ENCODE data around the gene RAD51B.

RAD51B gene

DNA sequence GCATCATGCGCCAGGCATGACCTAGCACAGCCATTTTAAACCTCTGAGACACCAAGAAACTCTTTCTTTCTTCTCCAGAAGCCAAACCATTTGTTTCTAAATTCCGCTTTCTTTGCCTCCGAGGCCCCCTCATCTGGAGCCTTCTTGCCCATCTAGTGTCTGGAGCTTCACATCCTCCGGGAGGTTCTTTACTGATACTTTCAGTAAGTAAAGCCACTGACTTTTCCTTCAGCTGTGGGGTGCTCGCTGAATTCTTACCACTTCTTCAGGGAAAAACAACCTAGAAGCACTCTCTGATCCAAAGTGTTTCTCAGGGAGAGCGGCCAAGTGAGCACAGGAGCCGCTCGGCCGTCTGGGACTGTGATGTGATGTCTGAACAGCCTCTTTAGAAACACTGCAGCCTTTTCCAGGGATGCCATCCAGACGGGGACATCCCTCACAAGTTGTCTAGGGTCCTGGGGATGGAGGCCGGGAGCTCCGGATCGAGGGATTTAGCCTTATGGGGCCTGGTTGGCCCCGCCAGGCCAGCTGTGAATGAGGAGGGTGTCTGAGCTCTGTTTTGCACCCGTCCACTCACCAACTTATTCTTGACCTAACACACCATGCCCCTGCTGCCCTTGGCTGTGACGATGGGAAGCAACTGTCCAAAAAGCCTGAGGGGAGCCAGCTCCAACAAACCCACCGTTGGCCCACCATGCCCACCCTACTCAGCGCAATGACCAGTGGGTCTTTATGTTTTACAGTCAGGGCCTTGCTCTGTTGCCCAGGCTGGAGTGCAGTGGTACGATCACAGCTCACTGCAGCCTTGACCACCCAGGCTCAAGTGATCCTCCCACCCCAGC, 812.7 kb downstream of the RAD51B start:
- DNase-seq = no peak

DNA sequence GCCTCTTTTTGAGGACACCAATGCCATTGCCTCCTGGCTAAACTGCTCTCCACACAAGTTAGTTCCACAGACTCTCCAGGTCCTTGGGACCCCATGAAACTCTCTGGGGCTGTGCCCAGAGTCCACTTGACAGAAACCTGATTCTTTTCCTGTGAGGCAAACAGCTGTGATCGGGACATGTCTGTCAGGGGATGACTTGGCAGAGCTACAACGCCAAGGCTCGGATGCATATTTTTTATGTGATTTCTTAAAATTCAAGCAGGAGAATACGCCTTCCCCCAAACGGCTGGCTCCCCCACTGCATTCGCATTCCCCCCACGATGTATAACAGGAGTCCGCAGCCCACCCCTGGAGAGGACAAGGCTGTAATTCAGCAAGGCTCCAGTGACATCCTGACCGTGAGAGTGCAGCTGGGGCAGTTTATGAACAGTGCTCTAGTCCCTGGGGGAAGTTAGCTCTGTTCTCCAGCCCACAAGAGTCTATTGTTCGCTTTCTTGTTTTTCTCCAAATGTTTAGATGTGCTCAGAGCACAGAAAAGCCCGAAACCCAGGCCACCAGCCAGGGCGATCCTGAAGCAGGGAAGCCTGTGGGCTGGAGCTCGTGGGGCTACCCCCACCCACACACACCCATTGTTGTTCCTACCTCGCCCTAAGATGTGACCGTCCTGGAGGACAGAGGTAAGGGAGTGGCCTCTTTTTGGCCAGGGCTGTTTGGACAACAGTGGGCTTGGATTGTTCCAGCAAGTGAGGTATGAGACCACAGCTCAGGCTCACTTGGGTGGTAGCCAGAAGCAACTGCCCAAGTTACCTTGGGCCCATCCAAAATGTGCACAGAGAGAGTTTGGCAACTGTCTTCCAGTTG, 813.8 kb downstream of the RAD51B start:
- DNase-seq = no peak

DNA sequence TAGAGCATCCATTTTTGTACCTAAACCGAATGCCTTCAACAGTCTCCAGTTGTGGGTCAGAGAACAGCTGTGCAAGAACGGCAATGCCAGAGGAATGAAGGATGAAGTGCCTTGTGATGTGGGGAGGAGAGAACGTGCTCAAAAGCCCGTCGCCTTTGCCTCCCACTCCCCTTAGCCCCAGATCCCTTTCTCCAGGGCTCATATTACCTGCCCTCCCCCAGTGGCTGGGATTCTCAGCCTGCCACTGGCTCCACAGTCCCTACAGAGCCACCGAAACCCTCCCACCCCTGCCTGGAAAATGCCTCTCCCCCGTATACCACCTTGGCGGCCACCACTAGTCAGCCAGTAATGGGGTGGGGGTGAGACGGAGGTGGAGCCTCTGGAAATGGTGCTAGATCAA, 814.8 kb downstream of the RAD51B start:
- DNase-seq = no peak

DNA sequence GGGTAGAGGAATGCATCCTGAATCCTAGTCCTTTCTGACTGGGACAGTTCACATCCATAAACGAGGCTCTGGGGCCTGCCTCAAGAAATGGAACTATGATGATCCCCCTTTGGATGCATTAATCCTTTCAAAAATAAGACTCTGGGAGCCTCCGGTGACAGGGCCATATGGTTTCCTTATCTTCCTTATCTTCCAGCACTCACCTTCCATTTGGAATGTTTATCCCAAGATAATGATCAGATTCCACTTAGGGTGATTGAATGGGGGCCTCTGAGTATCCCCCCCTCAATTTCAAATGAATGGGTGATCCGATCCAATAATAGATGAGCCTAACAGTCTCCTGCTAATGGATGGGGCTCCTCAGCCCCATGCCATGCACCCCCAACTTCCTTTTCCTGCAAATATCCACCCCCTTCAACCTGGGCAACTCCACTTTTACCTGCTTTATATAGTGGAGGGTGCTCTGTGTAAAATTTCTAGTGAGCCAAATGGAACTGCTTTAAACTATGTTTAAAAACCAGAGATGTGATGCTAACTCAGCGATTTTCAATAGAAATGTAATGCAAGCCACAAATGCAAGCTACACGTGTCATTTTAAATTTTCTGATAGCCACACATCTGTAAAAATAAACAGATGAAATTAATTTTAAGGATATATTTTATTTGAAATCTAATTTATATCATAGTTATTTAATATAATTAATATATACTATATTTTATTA, 815.5 kb downstream of the RAD51B start:
- DNase-seq = no peak

DNA sequence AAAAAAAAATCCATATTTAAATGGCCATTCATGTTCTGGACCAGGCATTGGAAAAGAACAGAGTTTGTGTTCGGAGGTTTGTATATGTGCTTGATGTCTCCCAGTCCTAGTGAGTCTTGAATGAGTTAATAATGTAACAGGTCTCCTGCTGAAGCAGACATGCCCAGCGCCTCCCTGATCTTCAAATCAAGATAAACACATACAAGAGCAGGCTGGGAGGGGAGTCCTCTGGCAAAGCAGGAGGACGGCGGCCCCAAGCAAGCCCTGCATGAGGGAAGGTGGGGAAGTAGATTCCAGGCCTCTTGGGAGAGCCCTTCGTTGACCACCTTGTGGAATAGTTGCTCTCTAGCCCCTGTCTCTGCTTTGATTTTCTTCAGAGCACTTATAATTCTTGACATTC, 817.0 kb downstream of the RAD51B start:
- DNase-seq = no peak

GRCh38 chr14:68637106-68638021, 817.8 kb downstream of the RAD51B start:
- DNase-seq = no peak

DNA sequence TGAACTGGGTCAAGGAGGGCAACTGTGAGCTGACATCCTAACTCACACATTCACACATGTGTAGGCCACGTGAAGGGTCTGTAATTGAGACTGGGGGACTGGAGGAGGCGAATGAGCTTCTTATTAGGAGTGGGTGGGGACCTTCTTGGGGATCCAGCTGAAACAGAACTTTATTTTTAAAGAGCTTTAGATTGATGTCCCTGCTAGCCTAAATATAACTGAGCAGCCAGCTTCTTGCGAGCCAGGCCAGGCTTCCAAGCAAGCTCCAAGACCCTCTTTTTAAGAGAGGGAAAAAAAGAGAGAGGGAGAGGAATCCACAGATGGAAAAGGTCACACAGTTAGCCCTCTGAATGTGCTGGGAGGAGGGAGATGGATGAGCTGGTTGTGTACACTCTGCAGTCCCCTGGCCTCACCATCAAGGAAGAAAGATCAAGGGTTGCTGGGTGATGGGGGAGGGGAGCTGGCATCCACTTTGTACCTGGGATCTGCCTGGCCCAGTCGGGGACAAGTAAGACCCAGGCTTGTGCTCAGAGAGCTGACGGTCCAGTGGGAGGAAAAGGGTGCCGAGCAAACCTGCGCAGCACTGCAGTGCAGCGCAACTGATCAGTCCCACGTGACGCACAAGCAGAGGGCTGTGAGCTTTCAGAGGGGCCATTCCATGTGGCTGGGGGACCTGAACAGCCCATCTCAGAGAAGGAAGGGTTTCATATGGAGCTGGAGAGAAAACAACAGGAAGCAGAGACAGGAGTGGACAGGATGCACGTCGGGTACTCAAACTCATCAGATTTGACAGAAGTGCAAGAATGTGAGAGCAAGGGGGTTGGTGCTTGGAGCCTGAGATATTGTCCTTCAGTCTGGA, 818.8 kb downstream of the RAD51B start:
- DNase-seq = no peak

DNA sequence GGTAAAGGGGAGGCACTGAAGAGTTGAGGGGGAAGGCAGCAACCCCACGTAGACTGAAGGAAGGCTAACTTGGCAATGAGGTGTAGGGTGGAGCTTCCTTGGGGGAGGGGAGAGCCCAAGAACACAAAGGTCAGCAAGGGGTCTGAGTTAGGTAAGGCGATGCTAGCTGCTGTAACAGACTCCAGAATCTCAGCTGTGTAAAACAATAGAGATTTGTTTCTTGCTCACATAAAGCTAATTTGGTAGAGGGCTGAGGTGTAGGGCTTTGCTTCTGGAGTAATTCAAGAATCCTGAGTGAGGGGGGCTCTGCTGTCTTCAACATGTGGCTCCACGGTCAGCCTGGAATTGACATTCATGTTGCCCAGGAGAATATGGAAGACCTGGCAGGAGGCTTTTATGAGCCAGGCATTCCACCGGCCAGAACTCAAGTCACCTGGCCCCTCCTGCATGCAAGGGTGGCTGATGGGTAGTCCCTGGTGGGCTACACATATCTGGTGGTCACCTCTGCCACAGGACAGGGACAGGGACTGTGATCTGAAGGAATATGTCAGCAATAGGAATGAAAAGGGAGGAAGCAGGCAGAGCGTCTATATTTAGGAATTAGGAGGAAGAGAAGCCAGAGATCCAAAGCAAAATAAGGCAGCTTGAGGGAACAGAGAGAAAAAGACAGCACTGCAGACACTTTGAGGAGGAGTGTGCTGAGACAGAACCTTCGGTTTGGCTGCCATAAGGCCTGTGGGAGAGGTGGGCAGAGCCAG, 819.6 kb downstream of the RAD51B start:
- no peak for DNase-seq

- no peak for DNase-seq
Measured at GRCh38 chr14:68639758-68640574, 820.4 kb downstream of the RAD51B start.

- no peak for DNase-seq
Measured at GRCh38 chr14:68643673-68644072, 824.1 kb downstream of the RAD51B start.

DNA sequence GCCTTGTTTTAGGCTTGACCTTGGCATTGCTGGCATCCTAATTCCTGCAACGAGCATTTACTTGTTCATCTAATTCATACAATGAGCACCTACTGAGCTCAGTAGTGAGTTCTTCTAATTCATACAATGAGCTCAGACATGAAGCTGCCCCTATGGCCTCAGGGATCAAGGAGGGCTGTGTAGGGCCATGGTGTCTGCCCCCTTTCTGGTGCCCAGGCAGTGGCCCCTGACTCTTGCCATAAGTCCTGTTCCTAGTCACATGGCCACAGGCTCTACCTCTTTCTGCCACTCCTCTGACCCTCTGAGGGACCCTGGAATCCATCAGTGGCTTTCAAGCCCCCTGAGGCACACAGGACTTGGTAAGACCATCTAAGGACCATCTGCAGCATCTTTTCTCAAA, 824.5 kb downstream of the RAD51B start:
- no peak for DNase-seq

- DNase-seq = no peak
Measured at GRCh38 chr14:68645371-68645770, 825.8 kb downstream of the RAD51B start.

DNA sequence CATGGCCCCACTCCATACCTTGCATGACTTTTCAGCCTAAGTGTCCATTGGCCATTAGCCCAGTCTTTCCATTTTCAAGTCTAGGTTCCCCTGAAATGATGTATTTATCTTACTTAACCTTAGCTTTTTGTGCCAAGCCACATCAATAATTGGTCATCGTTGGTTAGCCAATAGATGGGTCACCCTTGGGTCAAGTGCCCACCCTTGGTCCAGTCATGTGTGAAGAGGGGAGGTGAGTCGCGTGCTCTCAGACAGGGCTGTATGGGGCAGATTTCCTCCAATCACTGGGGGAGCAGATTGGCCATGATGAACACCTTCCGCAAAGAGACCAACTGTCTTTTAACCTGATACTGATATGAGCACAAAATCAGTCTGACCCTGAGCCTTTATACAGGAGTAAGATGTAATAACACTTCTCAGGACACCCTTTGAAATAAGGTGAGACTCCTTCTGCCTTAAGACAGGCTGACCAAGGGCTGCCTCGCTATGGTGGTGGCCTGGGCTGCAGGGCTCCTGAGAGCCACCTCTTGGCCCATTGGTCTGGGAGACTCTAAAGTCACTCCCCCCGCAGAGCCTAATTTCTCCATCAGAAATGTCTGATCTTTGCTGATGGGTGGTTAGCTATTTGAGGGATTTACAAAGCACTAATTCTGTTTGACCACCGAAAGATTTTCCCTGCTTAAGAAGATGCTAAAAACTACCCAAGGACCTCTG, 830.1 kb downstream of the RAD51B start:
- DNase-seq = no peak

GRCh38 chr14:68650404-68650994, 830.9 kb downstream of the RAD51B start:
- no peak for DNase-seq

- DNase-seq = no peak
Measured at GRCh38 chr14:68651075-68651474, 831.5 kb downstream of the RAD51B start.

- DNase-seq = no peak
Measured at GRCh38 chr14:68651652-68652432, 832.3 kb downstream of the RAD51B start.

DNA sequence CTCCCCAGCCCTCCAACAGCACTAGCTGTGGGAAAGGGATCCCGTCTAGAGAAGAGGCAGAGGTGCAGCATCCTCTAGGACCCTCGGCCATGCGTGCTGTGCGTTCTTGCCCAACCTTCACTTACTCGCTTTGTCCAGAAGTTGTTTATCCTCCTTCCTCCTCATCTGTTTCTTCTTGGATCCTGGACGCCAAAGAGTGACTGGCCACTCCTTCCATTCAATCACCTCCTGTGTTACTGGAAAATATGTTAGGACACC, 832.8 kb downstream of the RAD51B start:
- no peak for DNase-seq

GRCh38 chr14:68653108-68653507, 833.5 kb downstream of the RAD51B start:
- no peak for DNase-seq
